Neural progenitor cell (in vitro differentiated cells): Measurements from ENCODE around the gene KLHL42. TPM values are rescaled to one million over a fixed set of nuclear protein-coding genes. Genes with fewer than 3 reads are reported as not detected.
A peak's percentile ranks its signal among the peaks of the same experiment; 100 is the strongest.

Experiments used
- DNase-seq: peaks from one replicate; pipeline ENCODE4 v3.0.0-alpha.2; 2016; ENCODE audit warnings: low spot score
- H2AFZ ChIP-seq: fragments of 200-600 bp; sonication (generic); replicated peaks from 2 replicates; pipeline ENCODE4 v1.6.1; 2016; ENCODE audit warnings: antibody characterized with exemption
- H3F3A ChIP-seq: fragments of 200-600 bp; sonication (generic); 2 replicates; pipeline ENCODE4 v1.6.1; 2016; ENCODE audit warnings: antibody characterized with exemption, low read depth
- H3K27ac ChIP-seq: fragments of 200-600 bp; sonication (generic); 2 replicates; pipeline ENCODE4 v1.5.1; 2016; ENCODE audit warnings: mild to moderate bottlenecking
- H3K27me3 ChIP-seq: fragments of 200-600 bp; sonication (generic); 2 replicates; pipeline ENCODE4 v1.6.1; 2016; ENCODE audit warnings: mild to moderate bottlenecking, moderate library complexity
- H3K36me3 ChIP-seq: fragments of 200-600 bp; sonication (generic); 2 replicates; pipeline ENCODE4 v1.5.1; 2016
- H3K4me1 ChIP-seq: fragments of 200-600 bp; sonication (generic); 2 replicates; pipeline ENCODE4 v1.6.1; 2016; ENCODE audit warnings: mixed run types
- H3K4me2 ChIP-seq: fragments of 200-600 bp; sonication (generic); 2 replicates; pipeline ENCODE4 v1.6.1; 2016
- H3K4me3 ChIP-seq: fragments of 200-600 bp; sonication (generic); 2 replicates; pipeline ENCODE4 v1.5.1; 2016
- H3K79me2 ChIP-seq: fragments of 200-600 bp; sonication (generic); 2 replicates; pipeline ENCODE4 v1.6.1; 2016; ENCODE audit warnings: low read depth
- H3K9ac ChIP-seq: fragments of 200-600 bp; sonication (generic); 2 replicates; pipeline ENCODE4 v1.6.1; 2016
- H3K9me3 ChIP-seq: fragments of 200-600 bp; sonication (generic); 2 replicates; pipeline ENCODE4 v1.5.1; 2016; ENCODE audit warnings: low read depth
- H4K20me1 ChIP-seq: fragments of 200-600 bp; sonication (generic); 2 replicates; pipeline ENCODE4 v1.6.1; 2016; ENCODE audit warnings: low read depth
- H3K27ac Mint-ChIP-seq: 3 replicates; pipeline ENCODE4 v1.8.0; 2021; ENCODE audit warnings: mixed read lengths
- H3K27me3 Mint-ChIP-seq: 2 replicates; pipeline ENCODE4 v1.8.0; 2022; ENCODE audit warnings: low read depth, mild to moderate bottlenecking, inconsistent platforms, moderate library complexity, mixed read lengths; ENCODE audit not compliant: insufficient read depth
- H3K36me3 Mint-ChIP-seq: 3 replicates; pipeline ENCODE4 v1.8.0; 2021; ENCODE audit warnings: mixed read lengths
- H3K4me1 Mint-ChIP-seq: 3 replicates; pipeline ENCODE4 v1.8.0; 2021; ENCODE audit warnings: mixed read lengths
- H3K4me3 Mint-ChIP-seq: 3 replicates; pipeline ENCODE4 v1.8.0; 2021; ENCODE audit warnings: mild to moderate bottlenecking, moderate library complexity, mixed read lengths
- H3K9me3 Mint-ChIP-seq: 3 replicates; pipeline ENCODE4 v1.8.0; 2020; ENCODE audit warnings: mixed read lengths
- EZH2 ChIP-seq: fragments of 200-600 bp; sonication (generic); IDR thresholded peaks from 2 replicates; pipeline ENCODE4 v1.6.1; 2017; ENCODE audit warnings: antibody characterized with exemption, mild to moderate bottlenecking, moderate library complexity
- EZH2phosphoT487 ChIP-seq: fragments of 200-600 bp; sonication (generic); IDR thresholded peaks from 2 replicates; pipeline ENCODE4 v1.6.1; 2017; ENCODE audit warnings: antibody characterized with exemption
- total RNA-seq: library from RNA; depleted of rRNA; stranded (reverse); fragments of >200 nt; gene quantifications from 2 replicates; pipeline ENCODE4 v1.2.3, GENCODE V29; 2015; ENCODE audit warnings: low replicate concordance
- TF ChIP-seq, protein P1 (sequence below): fragments of 200-600 bp; sonication (generic); IDR thresholded peaks from 2 replicates; pipeline ENCODE4 v1.5.1; 2017; ENCODE audit warnings: antibody characterized with exemption, mild to moderate bottlenecking

Gene KLHL42
- total RNA-seq, 1 donor from 2014 or later: 21.6 TPM

DNA sequence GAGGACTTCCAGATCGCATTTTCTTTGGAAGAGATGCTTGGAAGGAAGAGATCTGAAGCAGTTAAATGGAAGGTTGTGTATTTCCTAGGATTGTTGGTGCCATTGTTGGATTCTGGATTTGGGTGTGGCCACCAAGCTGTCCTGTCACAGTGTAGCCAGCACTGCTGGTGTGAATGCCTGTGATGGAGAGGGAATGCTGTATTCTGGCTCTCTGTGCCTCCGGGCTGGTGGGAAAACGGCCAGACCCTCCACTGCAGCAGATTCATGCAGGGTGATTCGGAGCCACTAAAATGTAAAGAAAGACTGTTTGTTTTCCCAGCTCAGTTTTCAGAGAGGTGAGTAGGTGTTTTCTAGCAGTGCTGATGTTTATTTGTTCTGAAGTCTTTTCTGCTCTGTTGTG is 30.7 kb downstream of the KLHL42 start:
- H3K4me1 ChIP-seq: no peaks in the 10 kb centered on the region
- TF ChIP-seq EZH2phosphoT487 (no peak), EZH2 (no peak)
- TF ChIP-seq, protein P1, sequence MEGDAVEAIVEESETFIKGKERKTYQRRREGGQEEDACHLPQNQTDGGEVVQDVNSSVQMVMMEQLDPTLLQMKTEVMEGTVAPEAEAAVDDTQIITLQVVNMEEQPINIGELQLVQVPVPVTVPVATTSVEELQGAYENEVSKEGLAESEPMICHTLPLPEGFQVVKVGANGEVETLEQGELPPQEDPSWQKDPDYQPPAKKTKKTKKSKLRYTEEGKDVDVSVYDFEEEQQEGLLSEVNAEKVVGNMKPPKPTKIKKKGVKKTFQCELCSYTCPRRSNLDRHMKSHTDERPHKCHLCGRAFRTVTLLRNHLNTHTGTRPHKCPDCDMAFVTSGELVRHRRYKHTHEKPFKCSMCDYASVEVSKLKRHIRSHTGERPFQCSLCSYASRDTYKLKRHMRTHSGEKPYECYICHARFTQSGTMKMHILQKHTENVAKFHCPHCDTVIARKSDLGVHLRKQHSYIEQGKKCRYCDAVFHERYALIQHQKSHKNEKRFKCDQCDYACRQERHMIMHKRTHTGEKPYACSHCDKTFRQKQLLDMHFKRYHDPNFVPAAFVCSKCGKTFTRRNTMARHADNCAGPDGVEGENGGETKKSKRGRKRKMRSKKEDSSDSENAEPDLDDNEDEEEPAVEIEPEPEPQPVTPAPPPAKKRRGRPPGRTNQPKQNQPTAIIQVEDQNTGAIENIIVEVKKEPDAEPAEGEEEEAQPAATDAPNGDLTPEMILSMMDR: no peak
- no peak overlapping the region for H3K4me2 ChIP-seq
- Mint-ChIP-seq H3K27me3 (peaks cover 5% of the 10 kb centered on the region), H3K27ac (no peak overlapping the region), H3K4me3 (no peak overlapping the region), H3K4me1 (no peaks in the 10 kb centered on the region), H3K9me3 (peaks cover 2% of the 10 kb centered on the region), H3K36me3 (no peaks in the 10 kb centered on the region)
- DNase-seq: no peak
- no peaks in the 10 kb centered on the region for H4K20me1 ChIP-seq
- H3K9me3 ChIP-seq: no peaks in the 10 kb centered on the region
- H3K4me3 ChIP-seq: no peak overlapping the region
- no peak overlapping the region for H3K9ac ChIP-seq
- H3K27me3 ChIP-seq: no peaks in the 10 kb centered on the region
- H3K27ac ChIP-seq: no peak overlapping the region
- H3K36me3 ChIP-seq: no peaks in the 10 kb centered on the region
- no peaks in the 10 kb centered on the region for H3K79me2 ChIP-seq
- no peaks in the 10 kb centered on the region for H3F3A ChIP-seq
- H2AFZ ChIP-seq: peak overlapping the region; percentile 52

DNA sequence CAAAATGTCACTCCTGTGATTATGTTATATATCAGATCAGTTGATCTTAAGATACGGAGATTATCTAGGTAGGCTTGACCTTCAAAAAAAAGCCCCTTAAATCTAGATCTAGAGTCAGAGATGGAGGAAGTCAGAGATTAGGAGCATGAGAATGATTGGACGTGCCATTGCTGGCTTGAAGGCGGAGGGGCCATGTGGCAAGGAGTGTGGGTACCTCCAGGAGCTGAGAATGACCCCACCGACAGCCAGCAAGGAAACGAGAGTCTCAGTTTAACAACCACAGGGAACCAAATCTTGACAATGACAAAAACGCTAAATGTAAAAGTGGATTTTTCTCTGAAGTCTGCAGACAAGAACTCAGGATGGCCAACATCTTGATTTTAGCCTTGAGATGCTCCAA is 32.5 kb downstream of the KLHL42 start:
- Histone ChIP-seq H3K4me3 (no peak overlapping the region), H3K79me2 (no peaks in the 10 kb centered on the region), H2AFZ (no peak overlapping the region), H3K4me1 (no peaks in the 10 kb centered on the region), H3K27me3 (no peaks in the 10 kb centered on the region), H3F3A (no peaks in the 10 kb centered on the region), H3K27ac (no peak overlapping the region), H3K4me2 (no peak overlapping the region), H4K20me1 (no peaks in the 10 kb centered on the region), H3K9me3 (no peaks in the 10 kb centered on the region), H3K36me3 (no peaks in the 10 kb centered on the region), H3K9ac (no peak overlapping the region)
- Mint-ChIP-seq H3K4me1 (no peaks in the 10 kb centered on the region), H3K36me3 (no peaks in the 10 kb centered on the region), H3K27me3 (peaks cover 5% of the 10 kb centered on the region), H3K4me3 (no peak overlapping the region), H3K9me3 (peaks cover 2% of the 10 kb centered on the region), H3K27ac (no peak overlapping the region)
- TF ChIP-seq EZH2phosphoT487: no peak
- TF ChIP-seq, protein P1: no peak
- TF ChIP-seq EZH2: no peak
- DNase-seq: no peak

DNA sequence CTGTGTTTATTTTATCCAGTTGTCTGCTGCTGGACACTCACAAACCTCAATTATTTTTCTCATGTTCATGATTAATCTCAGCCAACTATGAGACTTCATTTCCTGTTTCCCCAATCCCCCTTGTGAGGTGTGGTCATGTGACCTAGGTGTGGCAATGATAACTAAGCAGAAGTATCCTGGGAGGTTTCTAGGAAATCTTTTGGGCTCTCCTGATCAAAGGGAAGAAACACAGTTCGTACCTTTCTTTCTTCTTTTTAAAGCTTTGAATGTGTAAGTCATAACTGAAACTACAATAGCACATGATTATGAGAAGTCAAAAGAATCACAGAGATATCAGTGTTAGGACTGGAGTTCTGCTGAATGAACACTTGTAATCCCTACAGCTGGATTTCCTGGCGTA is 34.4 kb downstream of the KLHL42 start:
- Mint-ChIP-seq H3K4me3 (no peak overlapping the region), H3K4me1 (no peaks in the 10 kb centered on the region), H3K9me3 (peaks cover 2% of the 10 kb centered on the region), H3K36me3 (no peaks in the 10 kb centered on the region), H3K27ac (no peak overlapping the region), H3K27me3 (peaks cover 3% of the 10 kb centered on the region)
- Histone ChIP-seq H3K4me3 (no peak overlapping the region), H3K27ac (no peak overlapping the region), H3K4me2 (no peak overlapping the region), H4K20me1 (no peaks in the 10 kb centered on the region), H3K36me3 (no peaks in the 10 kb centered on the region), H3K9ac (no peak overlapping the region), H3F3A (no peaks in the 10 kb centered on the region), H2AFZ (no peak overlapping the region), H3K9me3 (no peaks in the 10 kb centered on the region), H3K27me3 (no peaks in the 10 kb centered on the region), H3K4me1 (no peaks in the 10 kb centered on the region), H3K79me2 (no peaks in the 10 kb centered on the region)
- DNase-seq: no peak
- TF ChIP-seq EZH2: no peak
- TF ChIP-seq, protein P1: no peak
- TF ChIP-seq EZH2phosphoT487: no peak
